Measurements from ENCODE around the gene WDFY1. TPM values are rescaled to one million over a fixed set of nuclear protein-coding genes. Genes with fewer than 3 reads are reported as not detected.
A peak's percentile ranks its signal among the peaks of the same experiment; 100 is the strongest.

The WDFY1 gene
- total RNA-seq, 2 experiments from 2014 or later = 20.8 to 23.1 TPM

GRCh38 chr2:223837287-223838061 lies 107.7 kb downstream of the WDFY1 start, which contains the start of gene AP1S3:
Gene AP1S3, minus strand, starts transcription at chr2:223837582. Its CDS starts 132 bp downstream, at chr2:223837450.
- Mint-ChIP-seq H3K27me3 (peaks cover 3% of the 10 kb centered on the region), H3K9me3 (no peaks in the 10 kb centered on the region), H3K4me1 (ENCODE audit: low read depth) (peaks cover 14% of the 10 kb centered on the region), H3K36me3 (ENCODE audit: low read depth) (no peaks in the 10 kb centered on the region), H3K27ac (peak within 1 kb of the TSS; percentile 71), H3K4me3 (peak within 1 kb of the TSS; percentile 93)
- no peak for TF ChIP-seq CTCF (IDR thresholded peaks at IDR 0.05)
- intact Hi-C loops (cut with micrococcal nuclease) = loop anchor here (5.0 kb wide), 1 partner anchor 120 kb away; the partner anchor contains the start of gene MRPL44
- DNase-seq (peak; percentile 79), ATAC-seq (peak; percentile 96)
- POLR2A ChIA-PET = no interaction called here
- CTCF ChIA-PET = no interaction called here

- ChIA-PET POLR2A (interaction anchor here (0.7 kb wide), 1 partner anchor 1005 kb away, joined by 3 read pairs; no protein-coding TSS in a partner anchor), CTCF (interaction anchor here (1.7 kb wide), 1 partner anchor 108 kb away, joined by 4 read pairs; no protein-coding TSS in a partner anchor)
- intact Hi-C loops (cut with micrococcal nuclease) = loop anchor here (5.0 kb wide), 1 partner anchor 121 kb away; the partner anchor contains the start of gene MRPL44
- ATAC-seq = no peak
- Mint-ChIP-seq H3K36me3 (ENCODE audit: low read depth) (no peaks in the 10 kb centered on the region), H3K4me3 (peak overlapping the region; percentile 93), H3K4me1 (ENCODE audit: low read depth) (peaks cover 14% of the 10 kb centered on the region), H3K27ac (no peak overlapping the region), H3K27me3 (peaks cover 3% of the 10 kb centered on the region), H3K9me3 (no peaks in the 10 kb centered on the region)
- DNase-seq = peak; percentile 23
- TF ChIP-seq CTCF (IDR thresholded peaks at IDR 0.05) = no peak
Measured at GRCh38 chr2:223835701-223836532, 109.2 kb downstream of the WDFY1 start.

GRCh38 chr2:223834431-223834830 lies 110.7 kb downstream of the WDFY1 start:
- peaks cover 2% of the 10 kb centered on the region for H3K36me3 Mint-ChIP-seq (ENCODE audit: low read depth)
- peaks cover 14% of the 10 kb centered on the region for H3K4me1 Mint-ChIP-seq (ENCODE audit: low read depth)
- intact Hi-C loops (cut with micrococcal nuclease) = no loop called here
- H3K27me3 Mint-ChIP-seq = peaks cover 3% of the 10 kb centered on the region
- no peak for TF ChIP-seq CTCF (IDR thresholded peaks at IDR 0.05)
- H3K4me3 Mint-ChIP-seq = no peak overlapping the region
- DNase-seq = no peak
- no peak overlapping the region for H3K27ac Mint-ChIP-seq
- POLR2A ChIA-PET = interaction anchor here (0.7 kb wide), 1 partner anchor 144 kb away, joined by 3 read pairs; no protein-coding TSS in a partner anchor
- no peak for ATAC-seq
- CTCF ChIA-PET = no interaction called here
- H3K9me3 Mint-ChIP-seq = no peaks in the 10 kb centered on the region

- ATAC-seq (no peak), DNase-seq (no peak)
- Mint-ChIP-seq H3K4me3 (no peak overlapping the region), H3K27ac (no peak overlapping the region), H3K9me3 (no peaks in the 10 kb centered on the region), H3K27me3 (peaks cover 3% of the 10 kb centered on the region), H3K36me3 (ENCODE audit: low read depth) (peaks cover 2% of the 10 kb centered on the region), H3K4me1 (ENCODE audit: low read depth) (peaks cover 12% of the 10 kb centered on the region)
- TF ChIP-seq CTCF (IDR thresholded peaks at IDR 0.05) = no peak
- intact Hi-C loops (cut with micrococcal nuclease) = no loop called here
- ChIA-PET CTCF (no interaction called here), POLR2A (no interaction called here)
Measured at GRCh38 chr2:223832241-223832903, 112.8 kb downstream of the WDFY1 start.
